ENCODE measurements around the gene CXCL3. TPM values are rescaled to one million over a fixed set of nuclear protein-coding genes. Genes with fewer than 3 reads are reported as not detected.

The CXCL3 gene
- total and polyA plus RNA-seq, 9 of the 15 experiments (the other 6 are each of a cell fraction or from before 2014, with no cell fraction given) = 2.3 to 8.9 (median 6.1) TPM

- Histone ChIP-seq H4K20me1 (replicated peaks; ENCODE audit: control insufficient read depth, insufficient read depth, low read length) (no peaks in the 10 kb centered on the region), H3K36me3 (ENCODE audit: control insufficient read depth, insufficient read depth, low read length) (no peaks in the 10 kb centered on the region), H3K4me3 (no peak overlapping the region), H2AFZ (ENCODE audit: low read depth, low read length) (peak overlapping the region; percentile 71; the same call in 1 of the 2 replicates), H3K4me1 (replicated peaks in 1 of 2; ENCODE audit: control insufficient read depth in 2 of 2, insufficient read depth in 2 of 2, low read length in 2 of 2) (peaks cover 0 to 11% of the 10 kb centered on the region in 2 experiments; a peak in 3 of 5 replicates), H3K9ac (ENCODE audit: insufficient read depth in 1 of 2, low read depth in 2 of 2, low read length in 2 of 2) (no peak overlapping the region), H3K27me3 (ENCODE audit: control insufficient read depth in 2 of 2, insufficient read depth in 2 of 2, low read length in 2 of 2) (no peaks in the 10 kb centered on the region), H3K4me2 (ENCODE audit: insufficient read depth, low read length) (no peak overlapping the region), H3K27ac (ENCODE audit: extremely low read depth, low read depth, low read length) (no peak overlapping the region), H3K79me2 (ENCODE audit: control insufficient read depth, insufficient read depth, low read length) (no peaks in the 10 kb centered on the region), H3K9me3 (replicated peaks; ENCODE audit: control insufficient read depth, insufficient read depth, low read depth, low read length) (peaks cover 11% of the 10 kb centered on the region), H3K9me1 (ENCODE audit: control insufficient read depth, insufficient read depth, low read length) (no peaks in the 10 kb centered on the region)
- ChIA-PET POLR2A (no interaction called here), CTCF (ENCODE audit: low intra/inter-chr PET ratio) (no interaction called here)
- intact Hi-C loops (cut with micrococcal nuclease) = no loop called here
- BruUV-seq (replicated peaks) = no TSS peak
- ATAC-seq = peak; percentile 42; the same call in 1 of the 3 replicates
- in situ Hi-C loops (cut with MboI) = no loop called here
- peak; percentile 70 for TF ChIP-seq MEIS2 (IDR thresholded peaks at IDR 0.05; ENCODE audit: partially characterized antibody)
- peak; percentile 70 for TF ChIP-seq ETV1 (tag; conservative IDR thresholded peaks at IDR 0.05; ENCODE audit: low read depth)
- TF ChIP-seq COPS2 (conservative IDR thresholded peaks at IDR 0.05) = no peak
- no peak for DNase-seq (ENCODE audit: extremely low read depth in 1 of 4, low spot score in 3 of 4)
- FAIRE-seq = no peak
- 100% methylated on average over 1 of the region's 1 CpG for WGBS (ENCODE audit: insufficient coverage, low coverage, missing lambda C conversion rate)
Measured at GRCh38 chr4:74072739-74073138, 34.2 kb upstream of the CXCL3 start.

- CTCF ChIA-PET (ENCODE audit: low intra/inter-chr PET ratio) = no interaction called here
- POLR2A ChIA-PET = no interaction called here
- in situ Hi-C loops (cut with MboI) = no loop called here
- Histone ChIP-seq H3K27ac (ENCODE audit: extremely low read depth, low read depth, low read length) (no peak overlapping the region), H3K4me1 (replicated peaks in 1 of 2; ENCODE audit: control insufficient read depth in 2 of 2, insufficient read depth in 2 of 2, low read length in 2 of 2) (peaks cover 0 to 20% of the 10 kb centered on the region in 2 experiments; a peak in 3 of 5 replicates), H3K79me2 (ENCODE audit: control insufficient read depth, insufficient read depth, low read length) (no peaks in the 10 kb centered on the region), H3K9me1 (ENCODE audit: control insufficient read depth, insufficient read depth, low read length) (no peaks in the 10 kb centered on the region), H4K20me1 (replicated peaks; ENCODE audit: control insufficient read depth, insufficient read depth, low read length) (no peaks in the 10 kb centered on the region), H3K9me3 (replicated peaks; ENCODE audit: control insufficient read depth, insufficient read depth, low read depth, low read length) (peaks cover 11% of the 10 kb centered on the region), H3K4me2 (ENCODE audit: insufficient read depth, low read length) (no peak overlapping the region), H3K36me3 (ENCODE audit: control insufficient read depth, insufficient read depth, low read length) (no peaks in the 10 kb centered on the region), H2AFZ (ENCODE audit: low read depth, low read length) (no peak overlapping the region), H3K9ac (ENCODE audit: insufficient read depth in 1 of 2, low read depth in 2 of 2, low read length in 2 of 2) (no peak overlapping the region), H3K4me3 (no peak overlapping the region), H3K27me3 (ENCODE audit: control insufficient read depth in 2 of 2, insufficient read depth in 2 of 2, low read length in 2 of 2) (no peaks in the 10 kb centered on the region)
- intact Hi-C loops (cut with micrococcal nuclease) = no loop called here
- FAIRE-seq (no peak), ATAC-seq (no peak), DNase-seq (ENCODE audit: extremely low read depth in 1 of 4, low spot score in 3 of 4) (no peak)
- BruUV-seq (replicated peaks) = no TSS peak
- no peak for TF ChIP-seq TBP (optimal IDR thresholded peaks at IDR 0.05; ENCODE audit: low read depth, low read length)
- TF ChIP-seq CTBP1 (IDR thresholded peaks at IDR 0.05; ENCODE audit: borderline replicate concordance) = no peak
- no peak for TF ChIP-seq PRPF4 (IDR thresholded peaks at IDR 0.05; ENCODE audit: insufficient read depth, low read depth, low read length, poor library complexity, severe bottlenecking)
- TF ChIP-seq PATZ1 (CRISPR knock-in tag; IDR thresholded peaks at IDR 0.05; ENCODE audit: borderline replicate concordance) = no peak
- TF ChIP-seq ZNF639 (CRISPR knock-in tag; conservative IDR thresholded peaks at IDR 0.05 in 1 of 2, IDR thresholded peaks at IDR 0.05 in 1 of 2) = no peak
- no peak for TF ChIP-seq PML (IDR thresholded peaks at IDR 0.05; ENCODE audit: low read length)
- no peak for TF ChIP-seq CAMTA2 (CRISPR knock-in tag; conservative IDR thresholded peaks at IDR 0.05)
- TF ChIP-seq ZC3H11A (IDR thresholded peaks at IDR 0.05; ENCODE audit: low read depth, low read length) = no peak
- peak; percentile 15 for TF ChIP-seq MEIS2 (IDR thresholded peaks at IDR 0.05; ENCODE audit: partially characterized antibody)
Measured at GRCh38 chr4:74067586-74067985, 29.1 kb upstream of the CXCL3 start.

Measured in K562 (cell line).